WERI-Rb-1 (cell line): ENCODE measurements around the gene PARD3B.

ENCODE experiments used
- DNase-seq: peaks from one replicate; pipeline ENCODE4 v3.0.0-alpha.2; 2020
- H3K27ac ChIP-seq: fragments of 250-450 bp; sonication (Bioruptor Pico); 2 replicates; pipeline ENCODE4 v1.5.1; 2020; ENCODE audit warnings: mild to moderate bottlenecking, moderate library complexity
- H3K27me3 ChIP-seq: fragments of 250-450 bp; sonication (Bioruptor Pico); 2 replicates; pipeline ENCODE4 v1.5.1; 2021; ENCODE audit warnings: mild to moderate bottlenecking, low read depth, moderate library complexity; ENCODE audit not compliant: insufficient read depth, severe bottlenecking
- H3K36me3 ChIP-seq: fragments of 250-450 bp; sonication (Bioruptor Pico); 2 replicates; pipeline ENCODE4 v1.5.1; 2020; ENCODE audit warnings: mild to moderate bottlenecking, moderate library complexity
- H3K4me3 ChIP-seq: 2 replicates; pipeline ENCODE4 v1.5.1; 2011; ENCODE audit warnings: low read depth, mild to moderate bottlenecking, control low read depth, low read length
- H3K9me3 ChIP-seq: fragments of 250-450 bp; sonication (Bioruptor Pico); 2 replicates; pipeline ENCODE4 v1.5.1; 2021; ENCODE audit warnings: mild to moderate bottlenecking, moderate library complexity; ENCODE audit not compliant: severe bottlenecking
- CTCF ChIP-seq: IDR thresholded peaks from 2 replicates; pipeline ENCODE4 v1.5.1; 2011; ENCODE audit warnings: low read depth, mild to moderate bottlenecking, control low read depth, inconsistent platforms, low read length

Gene PARD3B

GRCh38 chr2:204693262-204693661 lies 148.0 kb downstream of the PARD3B start:
- DNase-seq: no peak
- Histone ChIP-seq H3K4me3 (no peak overlapping the region), H3K9me3 (no peaks in the 10 kb centered on the region), H3K36me3 (no peaks in the 10 kb centered on the region), H3K27me3 (no peaks in the 10 kb centered on the region), H3K27ac (no peak overlapping the region)
- no peak for TF ChIP-seq CTCF

GRCh38 chr2:204695506-204695905 lies 150.2 kb downstream of the PARD3B start:
- Histone ChIP-seq H3K27ac (no peak overlapping the region), H3K9me3 (no peaks in the 10 kb centered on the region), H3K27me3 (no peaks in the 10 kb centered on the region), H3K36me3 (no peaks in the 10 kb centered on the region), H3K4me3 (no peak overlapping the region)
- DNase-seq: no peak
- TF ChIP-seq CTCF: no peak

- Histone ChIP-seq H3K27me3 (no peaks in the 10 kb centered on the region), H3K36me3 (no peaks in the 10 kb centered on the region), H3K9me3 (no peaks in the 10 kb centered on the region), H3K4me3 (no peak overlapping the region), H3K27ac (no peak overlapping the region)
- DNase-seq: no peak
- TF ChIP-seq CTCF: no peak
Measured at GRCh38 chr2:204696124-204696523, 150.8 kb downstream of the PARD3B start.

- TF ChIP-seq CTCF: no peak
- DNase-seq: no peak
- H3K4me3 ChIP-seq: no peak overlapping the region
- no peak overlapping the region for H3K27ac ChIP-seq
- H3K36me3 ChIP-seq: no peaks in the 10 kb centered on the region
- H3K9me3 ChIP-seq: no peaks in the 10 kb centered on the region
- H3K27me3 ChIP-seq: no peaks in the 10 kb centered on the region
Measured at GRCh38 chr2:204705243-204705932, 160.1 kb downstream of the PARD3B start.

- Histone ChIP-seq H3K4me3 (no peak overlapping the region), H3K27ac (no peak overlapping the region), H3K36me3 (no peaks in the 10 kb centered on the region), H3K9me3 (no peaks in the 10 kb centered on the region), H3K27me3 (no peaks in the 10 kb centered on the region)
- TF ChIP-seq CTCF: no peak
- no peak for DNase-seq
Measured at GRCh38 chr2:204706939-204707338, 161.7 kb downstream of the PARD3B start.

GRCh38 chr2:204713211-204713610 lies 167.9 kb downstream of the PARD3B start:
- no peaks in the 10 kb centered on the region for H3K36me3 ChIP-seq
- H3K27me3 ChIP-seq: no peaks in the 10 kb centered on the region
- no peak for TF ChIP-seq CTCF
- no peaks in the 10 kb centered on the region for H3K9me3 ChIP-seq
- no peak overlapping the region for H3K27ac ChIP-seq
- no peak for DNase-seq
- H3K4me3 ChIP-seq: no peak overlapping the region
